ENCODE data around the gene SEZ6L2. TPM values are rescaled to one million over a fixed set of nuclear protein-coding genes. Genes with fewer than 3 reads are reported as not detected.
A peak's percentile ranks its signal among the peaks of the same experiment; 100 is the strongest.

The SEZ6L2 gene
- total and polyA plus RNA-seq, 2 of the 13 experiments (the other 11 are each of a cell fraction or from before 2014, with no cell fraction given), result 14.9 to 16.9 TPM

GRCh38 chr16:29925781-29926710 is 26.7 kb upstream of the SEZ6L2 start, which contains the start of gene KCTD13 (continued):
- peak; percentile 57 for TF ChIP-seq ARHGAP35 (CRISPR knock-in tag; IDR thresholded peaks at IDR 0.05; ENCODE audit: borderline replicate concordance)
- TF ChIP-seq ZNF512B (CRISPR knock-in tag; IDR thresholded peaks at IDR 0.05; ENCODE audit: borderline replicate concordance), result no peak
- TF ChIP-seq, protein P1, sequence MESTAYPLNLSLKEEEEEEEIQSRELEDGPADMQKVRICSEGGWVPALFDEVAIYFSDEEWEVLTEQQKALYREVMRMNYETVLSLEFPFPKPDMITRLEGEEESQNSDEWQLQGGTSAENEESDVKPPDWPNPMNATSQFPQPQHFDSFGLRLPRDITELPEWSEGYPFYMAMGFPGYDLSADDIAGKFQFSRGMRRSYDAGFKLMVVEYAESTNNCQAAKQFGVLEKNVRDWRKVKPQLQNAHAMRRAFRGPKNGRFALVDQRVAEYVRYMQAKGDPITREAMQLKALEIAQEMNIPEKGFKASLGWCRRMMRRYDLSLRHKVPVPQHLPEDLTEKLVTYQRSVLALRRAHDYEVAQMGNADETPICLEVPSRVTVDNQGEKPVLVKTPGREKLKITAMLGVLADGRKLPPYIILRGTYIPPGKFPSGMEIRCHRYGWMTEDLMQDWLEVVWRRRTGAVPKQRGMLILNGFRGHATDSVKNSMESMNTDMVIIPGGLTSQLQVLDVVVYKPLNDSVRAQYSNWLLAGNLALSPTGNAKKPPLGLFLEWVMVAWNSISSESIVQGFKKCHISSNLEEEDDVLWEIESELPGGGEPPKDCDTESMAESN (CRISPR knock-in tag; conservative IDR thresholded peaks at IDR 0.05), result peak; percentile 73
- TF ChIP-seq NPAS2 (CRISPR knock-in tag; IDR thresholded peaks at IDR 0.05; ENCODE audit: borderline replicate concordance), result no peak
- peak; percentile 92 for TF ChIP-seq NFKB2 (CRISPR knock-in tag; IDR thresholded peaks at IDR 0.05; ENCODE audit: borderline replicate concordance)
- TF ChIP-seq, protein P2, sequence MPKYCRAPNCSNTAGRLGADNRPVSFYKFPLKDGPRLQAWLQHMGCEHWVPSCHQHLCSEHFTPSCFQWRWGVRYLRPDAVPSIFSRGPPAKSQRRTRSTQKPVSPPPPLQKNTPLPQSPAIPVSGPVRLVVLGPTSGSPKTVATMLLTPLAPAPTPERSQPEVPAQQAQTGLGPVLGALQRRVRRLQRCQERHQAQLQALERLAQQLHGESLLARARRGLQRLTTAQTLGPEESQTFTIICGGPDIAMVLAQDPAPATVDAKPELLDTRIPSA (CRISPR knock-in tag; IDR thresholded peaks at IDR 0.05; ENCODE audit: borderline replicate concordance), result peak; percentile 77; the same call in 1 of the 2 replicates
- 0 out of 2 replicates have a peak, but pooled peaks have one; percentile 63 for TF ChIP-seq ZNF570 (CRISPR knock-in tag; IDR thresholded peaks at IDR 0.05; ENCODE audit: borderline replicate concordance)
- no peak for TF ChIP-seq CCAR2 (optimal IDR thresholded peaks at IDR 0.05; ENCODE audit: low read depth, low read length)
- TF ChIP-seq BCL3 (CRISPR knock-in tag; IDR thresholded peaks at IDR 0.05), result peak; percentile 86; the same call in 1 of the 2 replicates
- TF ChIP-seq SETDB1 (CRISPR knock-in tag; IDR thresholded peaks at IDR 0.05; ENCODE audit: borderline replicate concordance), result no peak
- TF ChIP-seq JUNB (CRISPR knock-in tag; IDR thresholded peaks at IDR 0.05; ENCODE audit: borderline replicate concordance), result peak; percentile 46; the same call in 1 of the 2 replicates
- peak; percentile 97 for TF ChIP-seq HIVEP1 (CRISPR knock-in tag; IDR thresholded peaks at IDR 0.05)
- peak; percentile 82; the same call in 1 of the 2 replicates for TF ChIP-seq RFXANK (CRISPR knock-in tag; IDR thresholded peaks at IDR 0.05)
- TF ChIP-seq, protein P3, sequence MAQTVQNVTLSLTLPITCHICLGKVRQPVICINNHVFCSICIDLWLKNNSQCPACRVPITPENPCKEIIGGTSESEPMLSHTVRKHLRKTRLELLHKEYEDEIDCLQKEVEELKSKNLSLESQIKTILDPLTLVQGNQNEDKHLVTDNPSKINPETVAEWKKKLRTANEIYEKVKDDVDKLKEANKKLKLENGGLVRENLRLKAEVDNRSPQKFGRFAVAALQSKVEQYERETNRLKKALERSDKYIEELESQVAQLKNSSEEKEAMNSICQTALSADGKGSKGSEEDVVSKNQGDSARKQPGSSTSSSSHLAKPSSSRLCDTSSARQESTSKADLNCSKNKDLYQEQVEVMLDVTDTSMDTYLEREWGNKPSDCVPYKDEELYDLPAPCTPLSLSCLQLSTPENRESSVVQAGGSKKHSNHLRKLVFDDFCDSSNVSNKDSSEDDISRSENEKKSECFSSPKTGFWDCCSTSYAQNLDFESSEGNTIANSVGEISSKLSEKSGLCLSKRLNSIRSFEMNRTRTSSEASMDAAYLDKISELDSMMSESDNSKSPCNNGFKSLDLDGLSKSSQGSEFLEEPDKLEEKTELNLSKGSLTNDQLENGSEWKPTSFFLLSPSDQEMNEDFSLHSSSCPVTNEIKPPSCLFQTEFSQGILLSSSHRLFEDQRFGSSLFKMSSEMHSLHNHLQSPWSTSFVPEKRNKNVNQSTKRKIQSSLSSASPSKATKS (CRISPR knock-in tag; IDR thresholded peaks at IDR 0.05), result peak; percentile 25; the same call in 1 of the 2 replicates
- TF ChIP-seq, protein P4, sequence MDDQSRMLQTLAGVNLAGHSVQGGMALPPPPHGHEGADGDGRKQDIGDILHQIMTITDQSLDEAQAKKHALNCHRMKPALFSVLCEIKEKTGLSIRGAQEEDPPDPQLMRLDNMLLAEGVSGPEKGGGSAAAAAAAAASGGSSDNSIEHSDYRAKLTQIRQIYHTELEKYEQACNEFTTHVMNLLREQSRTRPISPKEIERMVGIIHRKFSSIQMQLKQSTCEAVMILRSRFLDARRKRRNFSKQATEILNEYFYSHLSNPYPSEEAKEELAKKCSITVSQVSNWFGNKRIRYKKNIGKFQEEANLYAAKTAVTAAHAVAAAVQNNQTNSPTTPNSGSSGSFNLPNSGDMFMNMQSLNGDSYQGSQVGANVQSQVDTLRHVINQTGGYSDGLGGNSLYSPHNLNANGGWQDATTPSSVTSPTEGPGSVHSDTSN (CRISPR knock-in tag; IDR thresholded peaks at IDR 0.05; ENCODE audit: borderline replicate concordance), result peak; percentile 82; the same call in 1 of the 2 replicates
- no peak for TF ChIP-seq MATR3 (CRISPR knock-in tag; IDR thresholded peaks at IDR 0.05)
- peak; percentile 91 for TF ChIP-seq BRD4 (CRISPR knock-in tag; IDR thresholded peaks at IDR 0.05)

Measured in HepG2 (cell line).